H54 (cell line): ENCODE measurements around the gene LHX1.
A peak's percentile ranks its signal among the peaks of the same experiment; 100 is the strongest.

ENCODE experiments used
- DNase-seq: peaks from one replicate; pipeline ENCODE4 v3.0.0; 2011; ENCODE audit warnings: low spot score, mixed read lengths; ENCODE audit not compliant: insufficient read length
- FAIRE-seq: peaks from 3 replicates; lab custom pipeline; 2011; peaks lifted over from hg19 to GRCh38; lab: Jason Lieb, UNC
- POLR2A ChIP-seq: IDR thresholded peaks from 2 replicates; pipeline ENCODE4 v1.6.1; 2011; ENCODE audit warnings: low read depth, mild to moderate bottlenecking, low read length

The LHX1 gene

DNA sequence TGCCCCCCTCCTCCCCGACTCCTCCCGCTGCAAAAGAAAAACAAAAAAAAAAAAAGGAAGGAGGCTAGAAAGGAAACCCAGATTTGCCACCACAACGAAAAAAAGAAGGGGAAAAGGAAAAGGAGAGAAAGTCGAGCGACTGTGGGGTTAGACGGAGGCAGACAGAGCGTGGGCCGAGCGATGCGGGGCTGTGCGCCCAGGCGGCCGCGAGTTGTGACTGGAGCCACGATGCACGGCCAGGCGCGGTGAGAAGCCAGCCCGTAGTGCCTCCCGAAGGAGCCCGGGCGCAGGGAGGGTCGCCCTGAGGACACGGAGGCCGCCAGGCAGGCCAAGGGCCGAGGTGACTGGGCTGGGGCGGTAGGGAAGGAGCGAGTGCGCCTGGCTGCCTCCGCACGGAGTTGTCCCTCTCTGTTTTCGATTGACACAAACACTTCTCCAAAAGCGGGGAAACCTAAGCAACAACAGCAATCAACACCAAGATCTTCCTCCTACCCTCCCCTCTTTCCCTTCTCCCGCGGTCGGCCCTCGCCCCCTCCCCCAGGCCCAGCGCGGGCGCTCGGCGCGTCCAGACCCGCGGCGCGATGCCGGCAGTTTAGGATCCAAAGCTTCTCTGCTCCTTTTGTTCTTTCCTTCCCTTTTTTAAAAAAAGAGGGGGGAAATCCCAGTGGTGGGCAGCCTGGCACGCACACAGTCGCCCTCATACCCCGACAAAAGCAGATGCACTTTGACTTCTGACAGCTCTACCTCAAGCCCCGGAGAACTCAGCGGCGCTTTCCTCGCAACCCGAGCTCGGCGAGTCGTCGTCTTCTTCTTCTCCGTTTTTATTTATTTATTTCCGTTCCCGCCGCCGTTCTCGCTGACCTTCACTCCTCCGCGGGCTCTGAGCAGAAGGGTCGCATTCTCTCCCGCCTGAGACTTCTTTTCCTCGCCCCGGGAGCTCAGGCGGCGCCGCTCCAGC lies at the start of gene LHX1:
TSS of gene LHX1 (plus strand) at position 475 of the 958 bp plus-strand sequence. CDS start 723 bp downstream, outside the sequence.
- FAIRE-seq = no peak
- DNase-seq = no peak
- no peak for TF ChIP-seq POLR2A

- no peak for TF ChIP-seq POLR2A
- FAIRE-seq = no peak
- DNase-seq = no peak
Observed at GRCh38 chr17:36888236-36888951, 48.9 kb upstream of the LHX1 start.

DNA sequence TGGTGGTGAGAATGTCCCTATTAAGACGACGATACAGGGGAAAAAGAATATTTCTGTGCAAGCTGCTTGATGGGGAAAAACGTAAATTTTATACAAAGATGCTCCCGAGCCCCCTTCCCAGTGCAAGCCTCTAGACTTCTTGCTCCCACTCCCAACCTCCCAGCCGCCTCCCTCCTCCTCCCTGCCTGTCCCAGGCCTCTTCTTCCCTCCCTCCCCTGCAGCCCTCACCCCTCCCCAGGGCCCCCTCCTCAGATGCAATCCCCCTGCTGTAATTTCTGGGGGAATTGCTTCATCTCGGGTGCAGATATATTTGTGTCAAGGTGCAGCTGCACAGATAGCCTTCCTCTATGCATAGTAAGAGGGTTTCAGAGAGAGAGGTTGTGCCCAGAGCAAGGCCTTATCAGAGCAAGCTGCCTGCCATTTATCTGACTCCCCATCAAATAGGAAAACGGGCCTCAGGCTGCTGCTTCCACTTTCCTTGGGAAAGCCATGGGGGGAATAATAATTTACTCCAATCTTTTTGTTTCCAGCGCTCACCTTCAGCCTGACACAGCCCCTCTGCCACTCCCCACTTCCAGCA lies 47.4 kb upstream of the LHX1 start:
- no peak for FAIRE-seq
- no peak for DNase-seq
- TF ChIP-seq POLR2A = no peak

- no peak for TF ChIP-seq POLR2A
- DNase-seq = no peak
- FAIRE-seq = no peak
Observed at GRCh38 chr17:36890398-36891168, 46.7 kb upstream of the LHX1 start.

DNA sequence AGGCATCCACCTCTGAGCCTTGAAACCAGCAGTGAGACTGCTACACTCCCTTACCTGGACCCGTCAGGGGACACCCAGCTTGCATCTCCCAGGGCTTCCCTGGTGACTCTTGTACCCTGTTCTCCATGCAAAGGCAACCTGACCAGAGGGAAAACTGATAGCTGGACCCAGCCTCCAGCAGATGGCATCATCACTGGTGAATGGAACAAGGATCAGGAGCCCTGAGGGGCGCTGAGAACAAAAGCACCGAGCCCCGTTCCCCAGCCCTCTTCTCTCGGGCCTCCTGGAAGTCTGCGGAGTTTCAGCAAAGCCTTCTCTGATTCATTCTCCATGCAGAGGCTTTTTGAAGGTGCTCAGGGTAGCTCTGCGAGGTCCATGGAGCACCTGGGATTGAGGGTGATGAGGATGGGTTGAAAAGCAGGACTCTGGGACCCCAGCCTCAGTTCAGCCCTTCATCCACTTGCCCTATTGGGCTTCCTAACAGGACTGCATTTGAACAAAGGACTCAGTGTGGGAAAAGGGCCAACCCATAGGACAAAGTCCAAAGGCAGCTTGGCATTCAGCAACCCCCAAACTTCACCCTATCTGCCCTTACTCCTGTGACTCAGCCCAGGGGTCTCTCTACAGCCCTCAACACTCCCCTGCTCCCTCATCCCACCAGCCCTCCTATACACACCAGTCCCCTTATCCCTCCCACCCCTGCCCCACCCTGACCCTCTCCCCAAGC lies 45.0 kb upstream of the LHX1 start:
- DNase-seq (no peak), FAIRE-seq (no peak)
- no peak for TF ChIP-seq POLR2A

DNA sequence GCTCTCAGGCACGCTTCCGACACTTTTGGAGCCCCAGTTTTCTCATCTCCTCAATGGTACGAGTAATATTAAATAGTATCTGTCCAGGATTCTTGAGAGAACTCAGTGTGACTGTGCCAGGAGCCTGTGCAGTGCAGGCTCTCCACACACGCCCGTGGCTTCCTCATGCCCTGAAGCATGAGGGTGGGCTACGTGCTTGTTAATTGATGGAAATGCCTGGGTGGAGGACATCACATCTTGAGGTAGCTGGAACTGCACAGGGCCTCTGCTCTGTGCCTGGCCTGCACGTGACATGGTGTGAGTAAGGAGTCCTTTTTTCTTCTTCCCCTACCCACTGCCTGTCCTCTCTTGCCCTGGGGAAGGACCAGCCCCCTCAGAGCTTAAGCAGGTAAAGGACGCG lies 43.1 kb upstream of the LHX1 start:
- no peak for DNase-seq
- TF ChIP-seq POLR2A = no peak
- no peak for FAIRE-seq

- DNase-seq = no peak
- FAIRE-seq = no peak
- TF ChIP-seq POLR2A = no peak
Observed at GRCh38 chr17:36894925-36895324, 42.4 kb upstream of the LHX1 start.

GRCh38 chr17:36899250-36900159 lies 37.8 kb upstream of the LHX1 start:
- DNase-seq (no peak), FAIRE-seq (no peak)
- no peak for TF ChIP-seq POLR2A

GRCh38 chr17:36900160-36900512 lies 37.1 kb upstream of the LHX1 start:
- FAIRE-seq (no peak), DNase-seq (no peak)
- no peak for TF ChIP-seq POLR2A

DNA sequence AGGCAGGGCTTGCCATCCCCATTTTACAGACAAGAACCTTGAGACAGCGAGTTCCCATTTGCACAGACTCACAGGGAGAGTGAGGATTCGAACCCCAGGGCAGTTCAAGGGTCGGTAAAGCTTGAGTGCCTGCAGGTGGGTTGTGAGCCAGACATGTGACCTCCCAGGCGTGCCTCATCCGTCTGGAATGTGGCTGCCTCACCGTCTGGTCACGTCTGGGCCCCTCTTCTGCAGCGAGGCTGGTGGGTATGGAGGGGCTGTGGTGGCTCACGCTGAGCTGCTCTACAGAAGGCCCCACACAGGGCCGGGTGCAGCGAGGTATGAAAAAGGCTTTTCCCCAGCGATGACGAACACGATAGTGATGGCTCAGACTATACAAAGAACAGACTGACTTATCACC lies 35.8 kb upstream of the LHX1 start:
- DNase-seq (peak; percentile 49), FAIRE-seq (no peak)
- TF ChIP-seq POLR2A = no peak

- no peak for FAIRE-seq
- TF ChIP-seq POLR2A = no peak
Observed at GRCh38 chr17:36907407-36907806, 29.9 kb upstream of the LHX1 start.

GRCh38 chr17:36910513-36910912 lies 26.8 kb upstream of the LHX1 start:
- no peak for FAIRE-seq
- no peak for TF ChIP-seq POLR2A
- DNase-seq = no peak

More at GRCh38 chr17:36907407-36907806, 29.9 kb upstream of the LHX1 start:
- no peak for DNase-seq
